Measurements from ENCODE around the gene AIFM3.
"Not testable (repeated sequence)": the region's sequence is repeated elsewhere in the genome, so short reads cannot be mapped to it uniquely, and the experiment has no call there.

AIFM3 gene

DNA sequence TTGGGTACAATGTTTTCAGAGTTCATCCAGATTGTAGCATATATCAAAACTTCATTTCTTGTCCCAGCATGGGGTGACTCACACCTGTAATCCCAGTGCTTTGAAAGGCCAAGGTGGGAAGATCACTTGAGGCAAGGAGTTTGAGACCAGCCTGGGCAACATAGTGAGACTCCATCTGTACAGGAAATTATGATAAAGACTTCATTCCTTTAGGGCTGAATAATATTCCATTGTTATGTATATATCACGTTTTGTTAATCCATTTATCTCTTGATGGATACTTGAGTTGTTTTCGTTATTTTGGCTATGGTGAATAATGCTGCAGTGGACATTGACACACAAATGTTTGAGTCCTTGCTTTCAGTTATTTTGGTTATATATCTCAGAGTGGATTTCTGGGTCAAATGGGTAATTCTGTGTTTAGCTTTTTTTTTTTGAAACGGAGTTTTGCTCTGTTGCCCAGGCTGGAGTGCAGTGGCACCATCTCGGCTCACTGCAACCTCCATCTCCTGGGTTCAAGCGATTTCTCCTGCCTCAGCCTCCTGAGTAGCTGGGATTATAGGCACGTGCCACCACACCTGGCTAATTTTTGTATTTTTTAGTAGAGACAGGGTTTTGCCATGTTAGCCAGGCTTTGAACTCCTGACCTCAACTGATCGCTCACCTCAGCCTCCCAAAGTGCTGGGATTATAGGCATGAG, 24.7 kb upstream of the AIFM3 start:
- DNase-seq (ENCODE audit: low spot score): not testable (repeated sequence)

DNA sequence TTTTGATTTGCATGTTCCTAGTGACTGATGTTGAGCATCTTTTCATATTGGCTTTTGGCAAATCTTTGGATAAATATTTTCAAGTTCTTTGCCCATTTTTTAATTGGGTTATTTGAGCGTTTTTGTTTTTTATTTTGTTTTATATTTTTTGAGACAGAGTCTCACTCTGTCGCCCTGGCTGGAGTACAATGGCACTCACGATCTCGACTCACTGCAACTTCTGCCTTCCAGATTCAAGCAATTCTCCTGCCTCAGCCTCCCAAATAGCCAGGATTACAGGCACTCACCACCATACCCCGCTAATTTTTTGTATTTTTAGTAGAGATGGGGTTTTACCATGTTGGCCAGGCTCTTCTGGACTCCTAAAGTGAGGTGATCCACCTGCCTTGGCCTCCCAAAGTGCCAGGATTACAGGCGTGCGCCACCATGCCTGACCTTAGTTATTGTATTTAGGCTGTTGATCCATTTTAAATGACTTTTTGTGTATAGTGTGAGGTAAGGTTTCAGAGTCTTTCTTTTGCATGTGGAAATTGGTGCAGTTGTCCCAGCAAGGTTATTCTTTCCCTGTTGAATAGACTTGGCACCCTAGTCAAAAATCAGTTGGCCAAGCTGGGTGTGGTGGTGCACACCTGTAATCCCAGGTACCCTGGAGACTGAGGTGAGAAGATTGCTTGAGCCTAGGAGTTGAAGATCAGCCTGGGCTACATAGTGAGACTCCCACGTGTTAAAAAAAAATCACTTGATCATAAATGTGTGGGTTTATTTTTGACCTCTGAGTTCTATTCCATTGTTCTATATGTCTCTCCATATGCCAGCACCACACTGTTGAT, 23.7 kb upstream of the AIFM3 start:
- DNase-seq (ENCODE audit: low spot score): no peak

GRCh38 chr22:20944042-20944441, 23.0 kb upstream of the AIFM3 start:
- no peak for DNase-seq (ENCODE audit: low spot score)

DNA sequence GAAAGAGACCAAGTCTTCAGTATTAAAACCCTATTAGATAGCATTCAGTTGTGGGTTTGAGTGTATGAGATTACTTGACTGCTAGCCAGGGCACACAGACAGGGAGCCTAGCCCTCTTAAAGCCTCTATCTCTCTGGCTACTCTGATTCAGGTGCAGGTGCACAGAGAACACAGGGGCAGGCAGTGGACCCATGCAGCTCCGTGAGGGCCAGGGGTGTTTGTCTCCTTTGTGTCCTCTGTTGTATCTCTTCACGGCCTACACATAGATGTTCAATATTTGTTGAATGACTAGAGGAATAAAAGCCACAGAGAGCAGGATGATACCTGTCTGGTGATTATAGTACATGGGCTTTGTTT, 21.5 kb upstream of the AIFM3 start:
- no peak for DNase-seq (ENCODE audit: low spot score)

DNA sequence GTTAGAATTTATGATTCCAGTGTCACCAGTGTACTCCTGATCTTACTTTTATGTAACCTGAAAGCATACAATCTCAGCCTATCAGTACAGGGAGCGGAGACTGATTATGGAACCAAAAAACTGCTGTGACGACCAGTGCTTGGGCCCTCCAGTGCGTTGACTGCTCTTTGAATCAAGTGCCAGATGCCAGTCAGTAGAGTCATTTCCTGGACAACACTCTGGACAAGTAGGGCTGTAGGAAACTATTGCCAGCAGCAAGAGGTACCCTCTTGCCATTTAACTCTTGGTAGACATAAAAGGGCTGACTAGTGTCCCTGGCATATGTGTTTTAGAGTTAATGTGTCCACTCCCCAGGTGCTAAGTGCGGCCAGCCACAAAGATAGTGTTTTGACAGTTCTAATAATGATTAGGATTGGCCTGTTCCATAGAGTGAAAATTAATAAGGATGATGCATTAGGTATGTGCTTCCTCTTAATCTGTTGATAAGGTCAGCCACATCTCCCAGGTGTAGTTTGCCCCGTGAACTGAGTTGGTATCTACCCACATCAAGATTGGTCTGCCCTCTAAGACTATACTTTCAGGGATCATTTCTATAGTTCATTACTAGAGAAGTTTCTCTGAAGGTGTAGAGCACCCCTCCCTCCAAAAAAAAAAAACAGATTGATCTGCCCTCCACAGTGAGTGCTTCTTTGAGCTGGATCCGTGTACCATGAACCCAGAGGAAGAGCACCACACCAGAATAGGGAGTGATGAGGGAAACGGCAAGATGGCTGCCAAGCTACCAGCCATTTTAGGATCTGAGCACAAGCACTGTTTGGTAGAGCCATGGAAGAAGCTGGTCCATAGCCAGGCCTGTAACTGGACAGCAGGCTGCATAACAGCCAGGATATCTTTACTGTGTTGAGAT, 20.7 kb upstream of the AIFM3 start:
- no peak for DNase-seq (ENCODE audit: low spot score)

GRCh38 chr22:20946991-20947390, 20.1 kb upstream of the AIFM3 start:
- DNase-seq (ENCODE audit: low spot score): no peak

DNA sequence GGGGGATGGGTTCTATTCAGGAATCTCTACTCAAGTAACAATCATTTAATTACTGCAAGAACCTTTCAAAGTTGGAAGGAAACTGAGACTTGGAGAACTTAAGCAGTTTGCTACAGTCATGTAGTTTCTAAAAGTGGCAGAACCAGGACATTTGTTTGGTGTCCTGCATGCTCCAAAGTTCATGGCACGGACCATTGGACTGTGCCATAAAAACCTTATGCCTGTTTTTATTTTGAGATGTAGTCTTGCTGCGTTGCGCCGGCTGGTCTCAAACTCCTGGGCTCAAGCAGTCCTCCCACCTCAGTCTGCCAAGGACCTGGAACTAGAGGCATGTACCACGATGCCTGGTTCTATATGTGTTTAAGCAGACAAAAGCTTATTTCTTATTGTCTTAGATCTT, 18.6 kb upstream of the AIFM3 start:
- no peak for DNase-seq (ENCODE audit: low spot score)

DNA sequence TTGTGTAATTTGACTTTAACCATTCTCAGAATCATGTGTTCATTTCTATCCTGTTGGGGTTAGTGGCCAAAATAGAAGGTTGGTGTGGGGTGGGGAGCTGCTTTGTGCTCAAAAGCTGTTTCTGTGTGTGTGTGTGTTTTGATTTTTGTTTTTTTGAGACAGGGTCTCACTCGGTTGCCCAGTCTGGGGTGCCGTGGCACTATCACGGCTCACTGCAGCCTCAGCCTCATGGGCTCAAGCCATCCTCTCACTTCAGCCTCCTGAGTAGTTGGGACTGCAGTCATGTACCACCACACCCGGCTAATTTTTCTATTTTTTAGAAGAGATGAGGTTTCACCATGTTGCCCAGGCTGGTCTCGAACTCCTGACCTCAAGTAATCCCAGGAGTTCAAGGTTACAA, 18.1 kb upstream of the AIFM3 start:
- no peak for DNase-seq (ENCODE audit: low spot score)

DNA sequence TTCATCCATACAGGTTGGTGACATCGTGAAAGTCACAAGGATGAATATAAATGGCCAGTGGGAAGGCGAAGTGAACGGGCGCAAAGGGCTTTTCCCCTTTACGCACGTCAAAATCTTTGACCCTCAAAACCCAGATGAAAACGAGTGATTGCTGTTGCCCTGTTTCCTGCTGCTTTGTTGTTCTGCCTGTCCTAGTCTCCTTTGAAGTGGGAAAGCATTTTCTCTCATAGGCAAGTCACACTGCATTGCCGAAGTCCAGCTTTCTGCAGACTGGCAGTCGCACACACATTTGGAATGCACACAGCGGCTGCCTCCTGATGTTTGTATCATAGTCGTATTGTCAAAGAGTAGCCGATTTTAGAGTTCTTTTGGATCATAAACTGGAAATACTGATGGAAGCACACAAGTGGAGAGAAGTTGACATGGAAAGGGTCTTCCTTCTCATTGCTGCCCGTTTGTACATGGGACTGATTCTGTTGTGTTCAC, 17.3 kb upstream of the AIFM3 start:
- no peak for DNase-seq (ENCODE audit: low spot score)

- no peak for DNase-seq (ENCODE audit: low spot score)
Observed at GRCh38 chr22:20951151-20951931, 15.7 kb upstream of the AIFM3 start.

DNA sequence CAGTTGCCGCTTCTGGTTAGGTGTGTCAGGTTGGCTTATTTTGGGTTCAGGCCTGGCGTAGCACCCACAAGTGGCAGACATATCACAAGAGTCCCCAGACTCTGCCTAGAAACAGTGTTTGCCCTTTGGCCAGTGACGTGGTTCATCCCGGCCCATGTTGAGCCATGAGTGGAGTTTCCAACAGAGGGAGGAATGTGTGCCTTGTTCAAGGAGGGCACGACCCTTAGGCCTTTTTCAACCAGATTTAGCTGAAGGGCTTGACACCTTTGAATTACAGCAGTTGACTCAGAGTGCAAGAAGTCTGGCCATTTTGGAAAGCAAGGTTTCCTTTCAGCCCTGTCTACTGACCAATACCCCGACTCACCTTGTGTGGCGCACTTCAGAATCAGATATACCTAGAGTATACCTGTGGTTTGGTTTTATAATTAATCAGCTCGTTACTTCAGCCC, 15.1 kb upstream of the AIFM3 start:
- no peak for DNase-seq (ENCODE audit: low spot score)

- no peak for DNase-seq (ENCODE audit: low spot score)
Observed at GRCh38 chr22:20952544-20953341, 14.3 kb upstream of the AIFM3 start.

DNA sequence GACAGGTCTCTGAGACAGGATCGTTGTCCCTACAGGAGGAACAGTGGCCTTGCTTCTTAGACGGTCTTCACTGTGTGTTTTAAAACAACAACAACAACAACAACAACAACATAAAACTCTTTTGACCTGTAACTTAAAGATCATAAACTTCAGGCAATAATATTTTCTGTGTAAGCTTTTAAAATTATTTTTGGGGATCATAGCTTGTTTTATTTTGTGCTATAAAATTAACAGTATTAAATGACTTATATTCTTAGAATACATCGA, 13.8 kb upstream of the AIFM3 start:
- no peak for DNase-seq (ENCODE audit: low spot score)

DNA sequence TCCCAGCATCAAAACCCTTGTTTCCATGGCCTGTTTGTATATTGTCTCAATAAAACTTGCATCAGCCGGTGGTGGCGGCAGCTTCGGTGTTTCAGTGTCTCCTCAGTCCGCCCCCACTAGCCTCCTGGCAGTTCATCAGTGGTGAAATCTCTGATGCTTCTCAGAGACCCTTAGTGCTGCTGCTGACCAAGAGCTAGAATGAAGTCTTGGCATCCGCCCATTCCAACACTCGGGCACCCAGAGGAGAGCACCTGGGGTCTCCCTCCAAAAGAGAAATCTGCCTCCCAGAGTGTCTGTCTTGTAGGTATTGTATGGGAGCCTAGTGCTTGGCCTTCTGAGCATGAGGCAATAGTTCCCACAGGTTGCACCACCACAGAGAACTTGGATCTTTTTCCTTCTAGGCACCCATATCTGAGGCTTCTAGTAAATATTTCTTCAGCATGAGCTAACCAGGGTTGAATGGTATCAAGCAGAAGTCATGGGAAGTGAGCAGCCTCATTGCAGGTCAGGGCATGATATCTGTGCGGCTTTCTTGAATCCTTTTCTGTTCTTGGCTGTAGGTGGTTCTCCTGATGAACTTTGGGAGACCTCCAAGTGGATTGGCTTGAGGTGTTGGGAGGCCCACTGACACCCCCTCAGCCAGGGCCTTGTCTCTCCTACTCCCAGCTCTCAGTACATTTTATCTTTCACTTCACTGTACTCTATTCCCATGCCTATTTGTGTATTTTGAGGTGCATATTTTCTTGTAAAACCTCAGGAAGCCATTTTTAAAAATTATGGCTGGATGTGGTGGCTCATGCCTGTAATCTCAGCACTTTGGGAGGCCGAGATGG, 13.2 kb upstream of the AIFM3 start:
- DNase-seq (ENCODE audit: low spot score): no peak

- no peak for DNase-seq (ENCODE audit: low spot score)
Observed at GRCh38 chr22:20955548-20955947, 11.5 kb upstream of the AIFM3 start.

GRCh38 chr22:20956258-20957101, 10.6 kb upstream of the AIFM3 start:
- no peak for DNase-seq (ENCODE audit: low spot score)

GRCh38 chr22:20957102-20957682, 9.9 kb upstream of the AIFM3 start:
- DNase-seq (ENCODE audit: low spot score): no peak

DNA sequence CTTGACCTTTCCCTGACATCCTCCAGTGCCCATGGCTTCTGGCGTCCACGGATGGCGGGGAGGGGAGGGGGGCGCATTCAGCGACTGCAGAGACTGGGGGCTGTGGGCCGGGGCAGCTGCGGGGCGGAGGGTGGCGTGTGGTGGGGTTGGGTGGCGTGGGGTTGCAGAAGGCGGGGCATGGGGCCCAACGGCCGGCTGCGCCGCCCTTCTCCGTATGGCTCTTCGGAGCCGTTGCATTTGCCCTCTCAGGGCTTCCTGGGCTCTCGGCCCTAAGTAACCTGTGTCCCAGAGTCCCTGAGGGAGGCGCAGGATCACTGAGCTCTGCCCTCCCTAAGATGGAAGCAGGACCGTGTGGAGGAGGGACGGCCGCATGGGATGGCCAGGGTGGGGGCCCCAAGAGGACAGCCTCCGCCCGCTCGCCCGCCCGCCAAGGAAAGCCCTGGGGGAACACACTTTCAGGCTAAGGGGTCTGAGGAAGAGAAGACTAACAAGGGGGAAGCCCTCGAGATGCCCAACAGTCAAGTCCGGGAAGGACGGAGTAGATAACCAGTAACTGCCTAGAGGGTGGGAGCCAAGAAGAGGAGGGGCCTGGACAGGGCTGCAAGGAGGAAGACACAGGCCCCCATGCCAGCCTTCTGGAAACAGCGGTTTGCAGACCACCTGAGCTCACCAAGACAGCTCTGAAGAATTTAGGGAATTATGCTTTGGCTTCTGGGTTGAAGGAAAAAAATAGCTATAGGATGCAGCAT, 9.2 kb upstream of the AIFM3 start:
- no peak for DNase-seq (ENCODE audit: low spot score)

Data from COLO829 (cell line).